Measurements from ENCODE around the gene SLC16A12. TPM values are rescaled to one million over a fixed set of nuclear protein-coding genes. Genes with fewer than 3 reads are reported as not detected.
A peak's percentile ranks its signal among the peaks of the same experiment; 100 is the strongest.

Gene SLC16A12
- total and polyA plus RNA-seq, 2 of the 13 experiments (the other 11 are each of a cell fraction or from before 2014, with no cell fraction given) = 0.02 TPM; not detected in 1

DNA sequence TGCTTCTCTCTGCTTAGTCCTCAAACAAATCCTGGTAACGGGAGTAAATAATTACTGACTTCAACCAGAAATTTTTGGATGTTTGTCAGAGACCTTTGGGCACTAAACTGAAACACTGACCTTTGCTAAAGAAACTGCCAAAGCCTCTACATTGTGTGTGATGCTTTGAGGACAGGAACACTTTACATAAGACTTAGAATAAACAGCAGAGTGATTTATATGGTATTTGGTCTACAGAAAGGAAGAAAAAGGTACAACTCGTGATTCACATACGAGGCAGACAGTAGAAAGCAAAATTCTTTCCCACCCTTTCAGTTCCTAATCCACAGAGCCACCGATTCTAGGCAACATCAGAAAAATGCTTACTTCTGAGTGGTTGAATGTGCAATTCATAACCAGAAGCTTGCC, 59.8 kb downstream of the SLC16A12 start (continued):
- TF ChIP-seq, protein P1, sequence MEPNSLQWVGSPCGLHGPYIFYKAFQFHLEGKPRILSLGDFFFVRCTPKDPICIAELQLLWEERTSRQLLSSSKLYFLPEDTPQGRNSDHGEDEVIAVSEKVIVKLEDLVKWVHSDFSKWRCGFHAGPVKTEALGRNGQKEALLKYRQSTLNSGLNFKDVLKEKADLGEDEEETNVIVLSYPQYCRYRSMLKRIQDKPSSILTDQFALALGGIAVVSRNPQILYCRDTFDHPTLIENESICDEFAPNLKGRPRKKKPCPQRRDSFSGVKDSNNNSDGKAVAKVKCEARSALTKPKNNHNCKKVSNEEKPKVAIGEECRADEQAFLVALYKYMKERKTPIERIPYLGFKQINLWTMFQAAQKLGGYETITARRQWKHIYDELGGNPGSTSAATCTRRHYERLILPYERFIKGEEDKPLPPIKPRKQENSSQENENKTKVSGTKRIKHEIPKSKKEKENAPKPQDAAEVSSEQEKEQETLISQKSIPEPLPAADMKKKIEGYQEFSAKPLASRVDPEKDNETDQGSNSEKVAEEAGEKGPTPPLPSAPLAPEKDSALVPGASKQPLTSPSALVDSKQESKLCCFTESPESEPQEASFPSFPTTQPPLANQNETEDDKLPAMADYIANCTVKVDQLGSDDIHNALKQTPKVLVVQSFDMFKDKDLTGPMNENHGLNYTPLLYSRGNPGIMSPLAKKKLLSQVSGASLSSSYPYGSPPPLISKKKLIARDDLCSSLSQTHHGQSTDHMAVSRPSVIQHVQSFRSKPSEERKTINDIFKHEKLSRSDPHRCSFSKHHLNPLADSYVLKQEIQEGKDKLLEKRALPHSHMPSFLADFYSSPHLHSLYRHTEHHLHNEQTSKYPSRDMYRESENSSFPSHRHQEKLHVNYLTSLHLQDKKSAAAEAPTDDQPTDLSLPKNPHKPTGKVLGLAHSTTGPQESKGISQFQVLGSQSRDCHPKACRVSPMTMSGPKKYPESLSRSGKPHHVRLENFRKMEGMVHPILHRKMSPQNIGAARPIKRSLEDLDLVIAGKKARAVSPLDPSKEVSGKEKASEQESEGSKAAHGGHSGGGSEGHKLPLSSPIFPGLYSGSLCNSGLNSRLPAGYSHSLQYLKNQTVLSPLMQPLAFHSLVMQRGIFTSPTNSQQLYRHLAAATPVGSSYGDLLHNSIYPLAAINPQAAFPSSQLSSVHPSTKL (CRISPR knock-in tag; IDR thresholded peaks at IDR 0.05) = peak; percentile 51; the same call in 1 of the 2 replicates
- TF ChIP-seq SOX5 (CRISPR knock-in tag; IDR thresholded peaks at IDR 0.05; ENCODE audit: borderline replicate concordance) (peak; percentile 18; the same call in 1 of the 2 replicates), ELF1 (CRISPR knock-in tag; IDR thresholded peaks at IDR 0.05) (no peak), CBFB (CRISPR knock-in tag; IDR thresholded peaks at IDR 0.05) (no peak), HNF4G (IDR thresholded peaks at IDR 0.05; ENCODE audit: borderline replicate concordance, low read depth, low read length) (peak; percentile 27; the same call in 1 of the 2 replicates), HNF4G (CRISPR knock-in tag; IDR thresholded peaks at IDR 0.05; ENCODE audit: borderline replicate concordance, low read depth) (no peak), RXRB (CRISPR knock-in tag; IDR thresholded peaks at IDR 0.05; ENCODE audit: borderline replicate concordance) (0 out of 2 replicates have a peak, but pooled peaks have one; percentile 8), RARA (CRISPR knock-in tag; IDR thresholded peaks at IDR 0.05) (peak; percentile 15; the same call in 1 of the 2 replicates), SOX13 (IDR thresholded peaks at IDR 0.05) (no peak), SOX13 (CRISPR knock-in tag; conservative IDR thresholded peaks at IDR 0.05 in 1 of 2, IDR thresholded peaks at IDR 0.05 in 1 of 2) (peak in 1 of 2 experiments; percentile 38; a peak in 1 of 4 replicates), HNRNPL (IDR thresholded peaks at IDR 0.05; ENCODE audit: low read depth, low read length) (no peak), ZNF670 (CRISPR knock-in tag; IDR thresholded peaks at IDR 0.05; ENCODE audit: borderline replicate concordance) (no peak), ZNF441 (CRISPR knock-in tag; IDR thresholded peaks at IDR 0.05; ENCODE audit: borderline replicate concordance) (no peak), TCF7 (IDR thresholded peaks at IDR 0.05; ENCODE audit: low read depth) (0 out of 2 replicates have a peak, but pooled peaks have one; percentile 4)
- TF ChIP-seq, protein P2, sequence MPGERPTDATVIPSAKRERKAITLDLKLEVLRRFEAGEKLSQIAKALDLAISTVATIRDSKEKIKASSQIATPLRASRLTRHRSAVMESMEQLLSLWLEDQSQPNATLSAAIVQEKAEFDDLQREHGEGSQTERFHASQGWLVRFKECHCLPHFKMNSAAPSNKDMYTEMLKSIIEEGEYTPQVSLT (CRISPR knock-in tag; IDR thresholded peaks at IDR 0.05; ENCODE audit: borderline replicate concordance, low read depth) = no peak
- TF ChIP-seq, protein P3, sequence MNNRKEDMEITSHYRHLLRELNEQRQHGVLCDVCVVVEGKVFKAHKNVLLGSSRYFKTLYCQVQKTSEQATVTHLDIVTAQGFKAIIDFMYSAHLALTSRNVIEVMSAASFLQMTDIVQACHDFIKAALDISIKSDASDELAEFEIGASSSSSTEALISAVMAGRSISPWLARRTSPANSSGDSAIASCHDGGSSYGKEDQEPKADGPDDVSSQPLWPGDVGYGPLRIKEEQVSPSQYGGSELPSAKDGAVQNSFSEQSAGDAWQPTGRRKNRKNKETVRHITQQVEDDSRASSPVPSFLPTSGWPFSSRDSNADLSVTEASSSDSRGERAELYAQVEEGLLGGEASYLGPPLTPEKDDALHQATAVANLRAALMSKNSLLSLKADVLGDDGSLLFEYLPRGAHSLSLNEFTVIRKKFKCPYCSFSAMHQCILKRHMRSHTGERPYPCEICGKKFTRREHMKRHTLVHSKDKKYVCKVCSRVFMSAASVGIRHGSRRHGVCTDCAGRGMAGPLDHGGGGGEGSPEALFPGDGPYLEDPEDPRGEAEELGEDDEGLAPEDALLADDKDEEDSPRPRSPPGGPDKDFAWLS (CRISPR knock-in tag; IDR thresholded peaks at IDR 0.05; ENCODE audit: borderline replicate concordance) = no peak
- TF ChIP-seq, protein P4, sequence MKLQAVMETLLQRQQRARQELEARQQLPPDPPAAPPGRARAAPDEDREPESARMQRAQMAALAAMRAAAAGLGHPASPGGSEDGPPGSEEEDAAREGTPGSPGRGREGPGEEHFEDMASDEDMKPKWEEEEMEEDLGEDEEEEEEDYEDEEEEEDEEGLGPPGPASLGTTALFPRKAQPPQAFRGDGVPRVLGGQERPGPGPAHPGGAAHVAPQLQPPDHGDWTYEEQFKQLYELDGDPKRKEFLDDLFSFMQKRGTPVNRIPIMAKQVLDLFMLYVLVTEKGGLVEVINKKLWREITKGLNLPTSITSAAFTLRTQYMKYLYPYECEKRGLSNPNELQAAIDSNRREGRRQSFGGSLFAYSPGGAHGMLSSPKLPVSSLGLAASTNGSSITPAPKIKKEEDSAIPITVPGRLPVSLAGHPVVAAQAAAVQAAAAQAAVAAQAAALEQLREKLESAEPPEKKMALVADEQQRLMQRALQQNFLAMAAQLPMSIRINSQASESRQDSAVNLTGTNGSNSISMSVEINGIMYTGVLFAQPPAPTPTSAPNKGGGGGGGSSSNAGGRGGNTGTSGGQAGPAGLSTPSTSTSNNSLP (IDR thresholded peaks at IDR 0.05; ENCODE audit: low read depth, low read length) = peak; percentile 30; the same call in 1 of the 2 replicates
- TF ChIP-seq, protein P5, sequence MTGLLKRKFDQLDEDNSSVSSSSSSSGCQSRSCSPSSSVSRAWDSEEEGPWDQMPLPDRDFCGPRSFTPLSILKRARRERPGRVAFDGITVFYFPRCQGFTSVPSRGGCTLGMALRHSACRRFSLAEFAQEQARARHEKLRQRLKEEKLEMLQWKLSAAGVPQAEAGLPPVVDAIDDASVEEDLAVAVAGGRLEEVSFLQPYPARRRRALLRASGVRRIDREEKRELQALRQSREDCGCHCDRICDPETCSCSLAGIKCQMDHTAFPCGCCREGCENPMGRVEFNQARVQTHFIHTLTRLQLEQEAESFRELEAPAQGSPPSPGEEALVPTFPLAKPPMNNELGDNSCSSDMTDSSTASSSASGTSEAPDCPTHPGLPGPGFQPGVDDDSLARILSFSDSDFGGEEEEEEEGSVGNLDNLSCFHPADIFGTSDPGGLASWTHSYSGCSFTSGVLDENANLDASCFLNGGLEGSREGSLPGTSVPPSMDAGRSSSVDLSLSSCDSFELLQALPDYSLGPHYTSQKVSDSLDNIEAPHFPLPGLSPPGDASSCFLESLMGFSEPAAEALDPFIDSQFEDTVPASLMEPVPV (CRISPR knock-in tag; IDR thresholded peaks at IDR 0.05) = no peak
- TF ChIP-seq, protein P6, sequence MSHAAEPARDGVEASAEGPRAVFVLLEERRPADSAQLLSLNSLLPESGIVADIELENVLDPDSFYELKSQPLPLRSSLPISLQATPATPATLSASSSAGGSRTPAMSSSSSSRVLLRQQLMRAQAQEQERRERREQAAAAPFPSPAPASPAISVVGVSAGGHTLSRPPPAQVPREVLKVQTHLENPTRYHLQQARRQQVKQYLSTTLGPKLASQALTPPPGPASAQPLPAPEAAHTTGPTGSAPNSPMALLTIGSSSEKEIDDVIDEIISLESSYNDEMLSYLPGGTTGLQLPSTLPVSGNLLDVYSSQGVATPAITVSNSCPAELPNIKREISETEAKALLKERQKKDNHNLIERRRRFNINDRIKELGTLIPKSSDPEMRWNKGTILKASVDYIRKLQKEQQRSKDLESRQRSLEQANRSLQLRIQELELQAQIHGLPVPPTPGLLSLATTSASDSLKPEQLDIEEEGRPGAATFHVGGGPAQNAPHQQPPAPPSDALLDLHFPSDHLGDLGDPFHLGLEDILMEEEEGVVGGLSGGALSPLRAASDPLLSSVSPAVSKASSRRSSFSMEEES (CRISPR knock-in tag; IDR thresholded peaks at IDR 0.05) = 0 out of 2 replicates have a peak, but pooled peaks have one; percentile 31
